OCI-LY7 (cell line): ENCODE results near the gene ANO1.

ENCODE experiments used
- CTCF ChIP-seq: fragments of 200-600 bp; sonication (generic); conservative IDR thresholded peaks from 2 replicates; pipeline ENCODE4 v1.5.1; 2014; ENCODE audit warnings: mild to moderate bottlenecking, antibody characterized with exemption, low read length, moderate library complexity, mixed read lengths
- EZH2phosphoT487 ChIP-seq: fragments of 200-600 bp; sonication (generic); IDR thresholded peaks from 2 replicates; pipeline ENCODE4 v1.6.1; 2018; ENCODE audit warnings: low read depth, borderline replicate concordance, mild to moderate bottlenecking, mixed run types, antibody characterized with exemption, low read length, moderate library complexity, mixed read lengths

DNA sequence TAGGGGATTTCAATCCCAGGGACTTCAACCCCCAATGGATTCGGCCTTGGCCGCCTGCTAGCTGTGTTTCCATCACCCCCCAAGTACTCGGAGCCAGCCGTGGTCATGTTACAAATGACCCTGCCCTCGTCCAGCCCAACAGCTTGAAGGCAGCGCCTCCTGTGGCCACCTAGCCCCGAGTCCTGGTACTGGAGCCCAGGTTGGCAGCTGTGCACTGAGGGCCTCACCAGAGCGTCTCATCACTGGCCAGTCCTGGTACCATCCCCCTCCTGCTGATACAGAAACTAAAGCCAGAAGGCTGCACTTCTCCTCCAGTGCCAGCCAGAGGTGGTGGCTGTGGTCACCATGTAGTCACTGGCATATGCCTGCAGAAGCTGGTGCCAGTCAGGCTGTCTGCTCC, 80.1 kb downstream of the ANO1 start:
- peak; percentile 40; the same call in 1 of the 2 replicates for TF ChIP-seq CTCF
- TF ChIP-seq EZH2phosphoT487 = no peak
